ENCODE results near the gene PLCB1.
A peak's percentile ranks its signal among the peaks of the same experiment; 100 is the strongest.

The PLCB1 gene

DNA sequence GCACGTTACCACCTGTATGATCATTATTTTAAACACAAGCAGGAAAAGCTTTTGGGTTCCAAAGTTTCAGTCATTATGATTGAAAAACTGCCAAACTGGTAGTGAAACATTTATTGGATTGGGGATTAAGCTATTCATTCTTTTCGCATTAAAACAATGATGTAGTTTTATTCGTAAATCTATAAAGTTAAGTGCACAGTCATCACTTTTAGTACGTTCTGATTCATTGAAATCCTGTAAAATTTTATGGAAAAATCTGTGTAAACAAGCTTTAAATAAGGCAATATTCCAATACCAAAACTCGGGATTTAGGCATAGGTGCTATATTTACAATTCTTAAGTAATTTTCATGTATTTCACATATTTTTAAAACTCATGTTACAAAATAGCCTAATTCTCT, 379.9 kb downstream of the PLCB1 start:
- Histone ChIP-seq H3K27ac (ENCODE audit: low read depth, low read length, poor library complexity, severe bottlenecking) (no peak overlapping the region), H3K4me1 (ENCODE audit: insufficient read depth, low read length, severe bottlenecking) (no peaks in the 10 kb centered on the region), H3K9me2 (ENCODE audit: low read depth, low read length) (no peaks in the 10 kb centered on the region), H3K27me3 (ENCODE audit: insufficient read depth, low read length) (no peaks in the 10 kb centered on the region), H2AFZ (ENCODE audit: low read length) (peak overlapping the region; percentile 34; the same call in 1 of the 2 replicates), H3K79me2 (ENCODE audit: insufficient read depth, low read length) (no peaks in the 10 kb centered on the region), H3K9ac (ENCODE audit: low read length) (no peak overlapping the region), H4K20me1 (ENCODE audit: insufficient read depth, low read length) (no peaks in the 10 kb centered on the region), H3F3A (ENCODE audit: insufficient read depth, low read length) (no peaks in the 10 kb centered on the region), H3K4me3 (ENCODE audit: low read depth, low read length, poor library complexity, severe bottlenecking) (no peak overlapping the region), H3K36me3 (ENCODE audit: insufficient read depth, low read length) (no peaks in the 10 kb centered on the region; the same call in 1 of the 2 replicates), H3K9me3 (ENCODE audit: low read length) (peaks cover 10% of the 10 kb centered on the region; the same call in 1 of the 2 replicates), H3K4me2 (ENCODE audit: low read length) (no peak overlapping the region)
- TF ChIP-seq EZH2 (IDR thresholded peaks at IDR 0.05; ENCODE audit: borderline replicate concordance, low read length): no peak
- TF ChIP-seq, protein P1, sequence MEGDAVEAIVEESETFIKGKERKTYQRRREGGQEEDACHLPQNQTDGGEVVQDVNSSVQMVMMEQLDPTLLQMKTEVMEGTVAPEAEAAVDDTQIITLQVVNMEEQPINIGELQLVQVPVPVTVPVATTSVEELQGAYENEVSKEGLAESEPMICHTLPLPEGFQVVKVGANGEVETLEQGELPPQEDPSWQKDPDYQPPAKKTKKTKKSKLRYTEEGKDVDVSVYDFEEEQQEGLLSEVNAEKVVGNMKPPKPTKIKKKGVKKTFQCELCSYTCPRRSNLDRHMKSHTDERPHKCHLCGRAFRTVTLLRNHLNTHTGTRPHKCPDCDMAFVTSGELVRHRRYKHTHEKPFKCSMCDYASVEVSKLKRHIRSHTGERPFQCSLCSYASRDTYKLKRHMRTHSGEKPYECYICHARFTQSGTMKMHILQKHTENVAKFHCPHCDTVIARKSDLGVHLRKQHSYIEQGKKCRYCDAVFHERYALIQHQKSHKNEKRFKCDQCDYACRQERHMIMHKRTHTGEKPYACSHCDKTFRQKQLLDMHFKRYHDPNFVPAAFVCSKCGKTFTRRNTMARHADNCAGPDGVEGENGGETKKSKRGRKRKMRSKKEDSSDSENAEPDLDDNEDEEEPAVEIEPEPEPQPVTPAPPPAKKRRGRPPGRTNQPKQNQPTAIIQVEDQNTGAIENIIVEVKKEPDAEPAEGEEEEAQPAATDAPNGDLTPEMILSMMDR (IDR thresholded peaks at IDR 0.05; ENCODE audit: low read length): no peak

DNA sequence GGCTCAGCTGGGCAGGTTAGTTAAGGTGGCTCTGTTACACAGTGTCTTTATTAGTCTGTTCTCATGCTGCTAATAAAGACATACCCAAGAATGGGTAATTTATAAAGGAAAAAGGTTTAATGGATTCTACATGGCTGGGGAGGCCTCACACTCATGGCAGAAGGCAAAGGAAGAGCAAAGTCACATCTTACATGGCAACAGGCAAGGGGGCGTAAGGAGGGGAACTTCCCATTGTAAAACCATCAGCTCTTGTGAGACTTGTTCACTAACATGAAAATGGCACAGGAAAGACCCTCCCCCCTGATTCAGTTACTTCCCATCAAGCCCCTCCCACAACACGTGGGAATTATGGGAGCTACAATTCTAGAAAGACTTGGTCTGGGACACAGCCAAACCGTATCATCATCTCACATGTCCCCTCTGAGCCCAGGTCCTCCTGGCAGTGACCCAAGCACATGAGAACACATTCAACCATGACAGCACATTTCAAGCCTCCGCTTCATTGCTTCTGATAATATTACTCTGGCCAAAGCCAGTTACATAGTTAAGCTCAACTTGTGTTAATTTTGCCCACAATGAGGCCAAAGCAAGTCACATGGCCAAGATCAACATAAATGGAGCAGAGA, 383.9 kb downstream of the PLCB1 start:
- no peaks in the 10 kb centered on the region for H3F3A ChIP-seq (ENCODE audit: insufficient read depth, low read length)
- TF ChIP-seq EZH2 (IDR thresholded peaks at IDR 0.05; ENCODE audit: borderline replicate concordance, low read length): no peak
- TF ChIP-seq, protein P1 (IDR thresholded peaks at IDR 0.05; ENCODE audit: low read length): no peak
- H4K20me1 ChIP-seq (ENCODE audit: insufficient read depth, low read length): no peaks in the 10 kb centered on the region
- no peaks in the 10 kb centered on the region for H3K36me3 ChIP-seq (ENCODE audit: insufficient read depth, low read length)
- H3K79me2 ChIP-seq (ENCODE audit: insufficient read depth, low read length): no peaks in the 10 kb centered on the region
- no peaks in the 10 kb centered on the region for H3K27me3 ChIP-seq (ENCODE audit: insufficient read depth, low read length)
- H3K27ac ChIP-seq (ENCODE audit: low read depth, low read length, poor library complexity, severe bottlenecking): no peak overlapping the region
- no peak overlapping the region for H3K4me3 ChIP-seq (ENCODE audit: low read depth, low read length, poor library complexity, severe bottlenecking)
- no peak overlapping the region for H3K4me2 ChIP-seq (ENCODE audit: low read length)
- no peak overlapping the region for H2AFZ ChIP-seq (ENCODE audit: low read length)
- peaks cover 16% of the 10 kb centered on the region for H3K4me1 ChIP-seq (ENCODE audit: insufficient read depth, low read length, severe bottlenecking)
- H3K9ac ChIP-seq (ENCODE audit: low read length): no peak overlapping the region
- 0 out of 2 replicates have a peak, but pooled peaks cover 5% of the 10 kb centered on the region for H3K9me3 ChIP-seq (ENCODE audit: low read length)
- no peaks in the 10 kb centered on the region for H3K9me2 ChIP-seq (ENCODE audit: low read depth, low read length)

DNA sequence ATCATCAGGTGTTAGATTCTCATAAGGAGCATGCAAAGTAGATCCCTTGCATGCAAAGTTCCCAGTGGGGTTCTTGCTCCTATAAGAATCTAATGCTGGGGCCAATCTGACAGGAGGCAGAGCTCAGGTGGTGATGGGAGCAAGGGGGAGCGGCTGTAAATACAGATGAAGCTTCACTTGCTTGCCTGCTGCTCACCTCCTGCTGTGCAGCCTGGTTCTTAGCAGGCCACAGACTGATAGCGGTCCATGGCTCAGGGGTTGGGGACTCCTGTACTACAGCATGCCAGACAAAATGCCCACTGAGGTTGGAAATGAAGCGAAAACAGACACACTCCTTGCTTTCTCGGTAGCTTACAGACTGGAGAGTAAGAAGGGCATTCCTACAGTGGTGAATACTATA, 386.8 kb downstream of the PLCB1 start:
- no peaks in the 10 kb centered on the region for H3K36me3 ChIP-seq (ENCODE audit: insufficient read depth, low read length)
- H2AFZ ChIP-seq (ENCODE audit: low read length): peak overlapping the region; percentile 96; the same call in 1 of the 2 replicates
- H3K4me3 ChIP-seq (ENCODE audit: low read depth, low read length, poor library complexity, severe bottlenecking): no peak overlapping the region
- H3K9me3 ChIP-seq (ENCODE audit: low read length): 0 out of 2 replicates have a peak, but pooled peaks cover 5% of the 10 kb centered on the region
- H3K9ac ChIP-seq (ENCODE audit: low read length): peak overlapping the region; percentile 18; the same call in 1 of the 2 replicates
- no peaks in the 10 kb centered on the region for H3K27me3 ChIP-seq (ENCODE audit: insufficient read depth, low read length)
- H3K9me2 ChIP-seq (ENCODE audit: low read depth, low read length): no peaks in the 10 kb centered on the region
- peaks cover 24% of the 10 kb centered on the region for H3K4me1 ChIP-seq (ENCODE audit: insufficient read depth, low read length, severe bottlenecking)
- H3F3A ChIP-seq (ENCODE audit: insufficient read depth, low read length): no peaks in the 10 kb centered on the region
- H3K4me2 ChIP-seq (ENCODE audit: low read length): peak overlapping the region; percentile 25; the same call in 1 of the 2 replicates
- no peak overlapping the region for H3K27ac ChIP-seq (ENCODE audit: low read depth, low read length, poor library complexity, severe bottlenecking)
- no peaks in the 10 kb centered on the region for H4K20me1 ChIP-seq (ENCODE audit: insufficient read depth, low read length)
- no peak for TF ChIP-seq EZH2 (IDR thresholded peaks at IDR 0.05; ENCODE audit: borderline replicate concordance, low read length)
- TF ChIP-seq, protein P1 (IDR thresholded peaks at IDR 0.05; ENCODE audit: low read length): no peak
- H3K79me2 ChIP-seq (ENCODE audit: insufficient read depth, low read length): no peaks in the 10 kb centered on the region
